HL-60 (cell line): ENCODE results near the gene EXOSC9.

Experiments used
- DNase-seq, 2 experiments: peaks; one replicate each; pipeline ENCODE4 v3.0.0-alpha.2; 2010 to 2020; ENCODE audit warnings: low read depth in 1 of 2, low spot score in 1 of 2
- H3K27ac ChIP-seq: fragments of 250-450 bp; sonication (Bioruptor Pico); replicated peaks from 2 replicates; pipeline ENCODE4 v1.5.1; 2020; ENCODE audit warnings: mild to moderate bottlenecking, moderate library complexity
- H3K27me3 ChIP-seq: fragments of 250-450 bp; sonication (Bioruptor Pico); 2 replicates; pipeline ENCODE4 v1.5.1; 2021; ENCODE audit warnings: mild to moderate bottlenecking, moderate library complexity; ENCODE audit not compliant: insufficient read depth, poor library complexity, severe bottlenecking
- H3K4me3 ChIP-seq: replicated peaks from 2 replicates; pipeline ENCODE4 v1.5.1; 2011; ENCODE audit warnings: mild to moderate bottlenecking, control low read depth, low read length; ENCODE audit not compliant: insufficient read depth
- CTCF ChIP-seq: IDR thresholded peaks from one replicate; pipeline ENCODE4 v1.5.1; 2011; ENCODE audit warnings: low read length, control low read depth, inconsistent platforms; ENCODE audit not compliant: insufficient read depth
- GABPA ChIP-seq: IDR thresholded peaks from 2 replicates; pipeline ENCODE4 v1.6.1; 2012; ENCODE audit warnings: low read depth
- POLR2AphosphoS5 ChIP-seq: IDR thresholded peaks from 2 replicates; pipeline ENCODE4 v1.6.1; 2012; ENCODE audit warnings: low read depth
- REST ChIP-seq: IDR thresholded peaks from 2 replicates; pipeline ENCODE4 v1.6.1; 2012; ENCODE audit warnings: low read depth; ENCODE audit not compliant: insufficient replicate concordance
- SPI1 ChIP-seq: IDR thresholded peaks from 2 replicates; pipeline ENCODE4 v1.6.1; 2012; ENCODE audit warnings: low read depth, mild to moderate bottlenecking, borderline replicate concordance

The EXOSC9 gene

GRCh38 chr4:121824950-121825349 is 23.8 kb downstream of the EXOSC9 start:
- no peak for DNase-seq
- TF ChIP-seq REST, result no peak
- TF ChIP-seq SPI1, result no peak
- TF ChIP-seq CTCF, result no peak
- H3K27me3 ChIP-seq, result no peaks in the 10 kb centered on the region
- H3K4me3 ChIP-seq, result no peak overlapping the region
- H3K27ac ChIP-seq, result no peak overlapping the region

GRCh38 chr4:121827853-121828252 is 26.7 kb downstream of the EXOSC9 start:
- TF ChIP-seq CTCF, result no peak
- TF ChIP-seq REST, result no peak
- TF ChIP-seq POLR2AphosphoS5, result no peak
- no peak for TF ChIP-seq SPI1
- no peak overlapping the region for H3K27ac ChIP-seq
- DNase-seq, result no peak
- H3K27me3 ChIP-seq, result no peaks in the 10 kb centered on the region
- H3K4me3 ChIP-seq, result no peak overlapping the region

GRCh38 chr4:121829511-121829910 is 28.4 kb downstream of the EXOSC9 start:
- no peaks in the 10 kb centered on the region for H3K27me3 ChIP-seq
- no peak overlapping the region for H3K27ac ChIP-seq
- no peak for DNase-seq
- no peak overlapping the region for H3K4me3 ChIP-seq
- no peak for TF ChIP-seq SPI1
- TF ChIP-seq POLR2AphosphoS5, result no peak
- TF ChIP-seq GABPA, result no peak
- no peak for TF ChIP-seq CTCF
- no peak for TF ChIP-seq REST
